ENCODE measurements around the gene SLCO1B1.
A peak's percentile ranks its signal among the peaks of the same experiment; 100 is the strongest.

SLCO1B1 gene

GRCh38 chr12:21221072-21221471 lies 90.1 kb downstream of the SLCO1B1 start:
- no peak for DNase-seq

DNA sequence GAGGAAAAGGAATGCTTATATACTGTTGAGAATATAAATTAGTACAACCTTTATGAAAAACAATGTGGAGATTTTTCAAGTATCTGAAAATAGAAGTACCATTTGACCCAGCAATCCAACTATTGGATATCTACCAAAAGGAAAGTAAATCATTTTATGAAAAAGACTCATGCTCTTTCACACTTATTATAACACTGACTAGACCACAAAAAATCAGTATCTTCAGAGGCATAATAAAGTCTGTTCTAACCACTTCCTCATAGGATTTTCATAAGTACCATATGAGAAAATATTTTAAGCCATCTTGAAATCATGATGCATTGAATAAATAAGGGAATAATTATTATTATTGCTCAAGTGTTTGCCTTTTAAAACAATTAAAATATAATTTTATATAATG lies 90.8 kb downstream of the SLCO1B1 start:
- no peak for DNase-seq

DNA sequence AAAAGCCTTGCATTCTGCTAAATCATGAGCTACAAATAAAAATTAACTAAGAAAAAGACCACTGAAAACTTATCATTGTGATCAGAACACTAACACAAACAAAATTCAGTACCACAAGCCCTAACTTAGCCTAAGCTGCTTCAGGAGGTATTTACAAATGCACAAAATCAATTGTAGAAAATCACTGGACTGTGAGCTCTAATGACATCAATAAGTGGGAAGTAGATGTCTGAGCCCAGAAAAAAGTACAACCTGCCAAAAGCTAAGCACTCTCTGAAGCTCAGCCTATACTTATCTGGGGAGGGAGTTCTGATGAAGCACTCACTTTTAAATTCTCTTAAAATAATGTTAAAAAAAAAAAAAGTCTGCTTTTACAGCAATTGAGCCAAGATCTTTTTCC lies 92.9 kb downstream of the SLCO1B1 start:
- peak; percentile 71 for DNase-seq

DNA sequence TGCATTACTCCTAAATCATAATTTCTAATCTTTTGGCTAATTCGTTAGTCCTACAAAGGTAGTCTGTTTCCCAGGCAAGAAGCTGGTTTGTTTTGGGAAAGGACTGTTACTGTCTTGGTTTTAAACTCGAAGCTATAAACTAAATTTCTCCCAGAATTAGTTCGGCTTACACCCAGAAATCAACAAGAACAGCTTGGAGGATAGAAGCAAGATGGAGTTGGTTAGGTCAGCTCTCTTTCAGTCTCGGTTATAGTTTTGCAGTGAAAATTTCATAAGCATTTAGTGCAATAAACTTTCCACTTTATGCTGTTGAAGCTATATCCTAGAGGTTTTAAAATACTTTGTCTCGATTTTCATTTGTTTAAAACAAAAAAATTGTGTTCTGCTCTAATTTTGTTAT lies 103.4 kb downstream of the SLCO1B1 start:
- DNase-seq = no peak

- no peak for DNase-seq
Observed at GRCh38 chr12:21239866-21240265, 108.9 kb downstream of the SLCO1B1 start.

DNA sequence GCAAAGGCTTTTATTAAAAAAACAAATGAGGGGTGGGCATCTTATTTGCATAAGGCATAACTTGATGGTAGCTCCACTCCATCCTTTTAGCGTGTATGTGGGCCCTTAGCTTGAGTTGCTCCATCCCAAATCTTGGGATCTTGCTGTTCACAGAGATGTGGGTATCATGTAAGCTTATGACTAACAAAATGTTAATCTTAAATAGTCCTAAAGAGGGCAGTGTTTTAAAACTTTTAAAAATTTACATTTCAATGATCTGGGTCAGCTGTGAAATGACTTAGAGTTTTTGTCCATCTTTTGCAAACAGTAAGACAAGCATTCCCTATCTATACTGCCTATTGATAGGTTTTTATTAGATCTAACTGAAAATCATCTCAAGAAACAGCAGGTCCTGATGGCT lies 117.7 kb downstream of the SLCO1B1 start:
- DNase-seq = no peak

GRCh38 chr12:21252070-21252469 lies 121.1 kb downstream of the SLCO1B1 start:
- no peak for DNase-seq

DNA sequence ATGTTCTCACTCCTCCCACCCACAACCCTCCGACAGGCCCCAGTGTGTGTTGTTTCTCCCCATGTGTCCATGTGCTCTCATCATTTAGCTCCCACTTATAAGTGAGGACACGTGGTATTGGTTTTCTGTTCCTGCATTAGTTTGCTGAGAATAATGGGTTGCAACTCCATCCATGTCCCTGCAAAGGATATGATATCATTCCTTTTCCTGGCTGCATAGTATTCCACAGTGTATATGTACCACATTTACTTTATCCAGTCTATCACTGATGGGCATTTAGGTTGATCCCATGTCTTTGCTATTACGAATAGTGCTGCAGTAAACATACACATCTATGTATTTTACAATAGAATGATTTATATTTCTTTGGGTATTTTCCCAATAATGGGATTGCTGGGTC lies 126.2 kb downstream of the SLCO1B1 start:
- DNase-seq = no peak

DNA sequence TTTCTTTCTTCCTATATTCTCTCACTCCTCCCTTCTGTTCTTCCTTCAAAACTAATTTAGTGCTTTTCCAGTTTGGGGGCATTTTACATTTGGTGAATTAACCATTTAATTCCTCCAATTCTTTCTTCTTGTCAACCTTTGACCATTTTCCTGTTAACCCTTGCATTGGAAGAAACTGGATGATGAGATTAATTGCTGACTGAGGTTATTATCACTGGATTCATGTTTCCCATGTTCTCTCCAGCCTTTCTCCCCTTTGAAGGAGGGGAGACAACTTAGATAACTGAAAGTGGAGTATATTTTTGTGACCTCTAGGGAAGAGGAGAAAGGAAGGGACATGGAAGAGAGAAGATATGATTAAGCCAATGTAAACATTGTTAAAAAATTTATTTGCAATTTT lies 133.2 kb downstream of the SLCO1B1 start:
- DNase-seq = no peak

DNA sequence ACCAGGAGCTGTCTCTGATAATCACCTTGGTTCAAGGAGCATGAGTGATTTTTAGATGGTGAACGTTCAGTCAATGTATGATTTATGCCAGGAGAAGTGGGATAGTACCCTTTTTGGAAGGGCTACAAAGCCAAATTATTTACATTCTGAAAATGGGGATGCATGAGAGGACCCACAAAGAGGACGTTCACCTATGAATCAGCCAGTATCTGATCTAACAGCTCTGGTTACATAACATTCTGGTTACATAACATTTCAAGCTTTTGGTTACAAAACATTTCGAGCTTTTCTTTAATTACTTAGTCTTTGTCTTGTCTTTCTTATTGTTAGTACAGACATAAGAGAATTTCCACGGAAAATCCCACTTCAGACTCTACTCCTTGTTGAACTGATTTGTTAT lies 134.9 kb downstream of the SLCO1B1 start:
- no peak for DNase-seq

GRCh38 chr12:21276826-21277225 lies 145.8 kb downstream of the SLCO1B1 start:
- DNase-seq = no peak

All from NCI-H345 (cell line).